H1 (cell line): Measurements from ENCODE around the gene FAM241B. TPM values are rescaled to one million over a fixed set of nuclear protein-coding genes. Genes with fewer than 3 reads are reported as not detected.

ENCODE experiments used
- CTCF ChIA-PET: fragments of 300-600 bp; sonication (Branson Sonifier 250); formaldehyde crosslinking; loops from one replicate; lab custom pipeline; 2021; ENCODE audit not compliant: partially characterized antibody; lab: Charles Lee
- POLR2A ChIA-PET: fragments of 300-600 bp; sonication (Branson Sonifier 250); formaldehyde crosslinking; loops from one replicate; lab custom pipeline; 2021; ENCODE audit warnings: inconsistent platforms; ENCODE audit not compliant: partially characterized antibody; lab: Charles Lee
- DNase-seq, 2 experiments: peaks; one replicate each; pipeline versions ENCODE4 v3.0.0 to v3.0.0-alpha.2; 2010 to 2022; ENCODE audit warnings: low spot score in 2 of 2, low read depth in 1 of 2, mixed read lengths in 1 of 2
- FAIRE-seq: peaks from 2 replicates; lab custom pipeline; 2011; peaks lifted over from hg19 to GRCh38; lab: Jason Lieb, UNC
- H2AFZ ChIP-seq: 2 replicates; pipeline ENCODE4 v1.8.1; 2012; ENCODE audit warnings: low read length, inconsistent platforms
- H2AK5ac ChIP-seq: 2 replicates; pipeline ENCODE4 v1.6.1; 2013; ENCODE audit warnings: low read depth, low read length
- H2BK120ac ChIP-seq: replicated peaks from 2 replicates; pipeline ENCODE3; 2013; ENCODE audit warnings: low read depth, low read length, inconsistent platforms
- H2BK12ac ChIP-seq: 2 replicates; pipeline ENCODE4 v1.6.1; 2013; ENCODE audit warnings: low read depth, low read length
- H2BK15ac ChIP-seq: 2 replicates; pipeline ENCODE4 v1.6.1; 2013; ENCODE audit warnings: low read length
- H2BK20ac ChIP-seq: 2 replicates; pipeline ENCODE4 v1.6.1; 2013; ENCODE audit warnings: low read length
- H2BK5ac ChIP-seq: 2 replicates; pipeline ENCODE4 v1.6.1; 2013; ENCODE audit warnings: low read depth, low read length
- H3K14ac ChIP-seq: 2 replicates; pipeline ENCODE4 v1.6.1; 2013; ENCODE audit warnings: inconsistent platforms; ENCODE audit not compliant: insufficient read length
- H3K18ac ChIP-seq: 2 replicates; pipeline ENCODE4 v1.6.1; 2013; ENCODE audit warnings: low read length; ENCODE audit errors: extremely low read depth
- H3K23ac ChIP-seq: 2 replicates; pipeline ENCODE4 v1.6.1; 2013; ENCODE audit warnings: inconsistent platforms; ENCODE audit not compliant: insufficient read length
- H3K23me2 ChIP-seq: 2 replicates; pipeline ENCODE4 v1.6.1; 2013; ENCODE audit warnings: low read depth, low read length
- H3K27ac ChIP-seq: 2 replicates; pipeline ENCODE4 v1.6.1; 2011; ENCODE audit warnings: low read depth, low read length, inconsistent platforms
- H3K27me3 ChIP-seq, 4 experiments: replicated peaks in 1 of 4; 1 replicate in 1 of 4; 2 replicates in 3 of 4; pipeline versions ENCODE4 v1.6.1 to v1.8.1; 2011 to 2013; ENCODE audit warnings: low read length in 3 of 4, mild to moderate bottlenecking in 3 of 4, inconsistent platforms in 2 of 4, mixed read lengths in 2 of 4, moderate library complexity in 1 of 4; ENCODE audit not compliant: control insufficient read depth in 3 of 4, insufficient read depth in 3 of 4; ENCODE audit errors: extremely low read depth in 1 of 4
- H3K36me3 ChIP-seq, 4 experiments: 2 replicates each; pipeline versions ENCODE4 v1.6.1 to v1.8.1; 2011 to 2013; ENCODE audit warnings: mild to moderate bottlenecking in 4 of 4, low read length in 3 of 4, moderate library complexity in 2 of 4, control low read depth in 1 of 4, inconsistent platforms in 1 of 4; ENCODE audit not compliant: insufficient read depth in 4 of 4, control insufficient read depth in 2 of 4
- H3K4ac ChIP-seq: replicated peaks from 2 replicates; pipeline ENCODE3; 2013; ENCODE audit warnings: low read length, low read depth, mixed read lengths, inconsistent platforms; ENCODE audit not compliant: insufficient read length
- H3K4me1 ChIP-seq, 4 experiments: replicated peaks in 1 of 4; 1 replicate in 1 of 4; 2 replicates in 3 of 4; pipeline versions ENCODE4 v1.6.1 to v1.8.1; 2011 to 2013; ENCODE audit warnings: low read length in 3 of 4, inconsistent platforms in 2 of 4, mixed read lengths in 1 of 4; ENCODE audit not compliant: insufficient read depth in 4 of 4, control insufficient read depth in 3 of 4
- H3K4me2 ChIP-seq, 2 experiments: 2 replicates each; pipeline versions ENCODE4 v1.6.1 to v1.8.1; 2011 to 2013; ENCODE audit warnings: low read depth in 2 of 2, low read length in 2 of 2, control low read depth in 1 of 2, inconsistent platforms in 1 of 2, mild to moderate bottlenecking in 1 of 2; ENCODE audit not compliant: insufficient read depth in 1 of 2
- H3K4me3 ChIP-seq, 4 experiments: fragments of 200-600, 300-600 bp in 1 of 4; sonication (generic), shearing (Covaris generic), sonication (Bioruptor Twin) in 1 of 4; 2 replicates each; pipeline versions ENCODE4 v1.5.1 to v1.8.1; 2011 to 2016; ENCODE audit warnings: low read length in 4 of 4, low read depth in 3 of 4, control low read depth in 2 of 4, inconsistent platforms in 2 of 4, mild to moderate bottlenecking in 2 of 4, mixed read lengths in 1 of 4, moderate library complexity in 1 of 4; ENCODE audit not compliant: insufficient read depth in 2 of 4; ENCODE audit errors: extremely low read depth in 1 of 4
- H3K56ac ChIP-seq: replicated peaks from 2 replicates; pipeline ENCODE3; 2013; ENCODE audit warnings: low read depth, mild to moderate bottlenecking, mixed read lengths, low read length, inconsistent platforms; ENCODE audit not compliant: insufficient read length
- H3K79me1 ChIP-seq: 2 replicates; pipeline ENCODE4 v1.6.1; 2013; ENCODE audit warnings: low read depth, low read length, control low read depth
- H3K79me2 ChIP-seq, 2 experiments: 2 replicates each; pipeline versions ENCODE4 v1.6.1 to v1.8.1; 2012 to 2013; ENCODE audit warnings: low read length in 2 of 2, mild to moderate bottlenecking in 2 of 2, inconsistent platforms in 1 of 2; ENCODE audit not compliant: insufficient read depth in 2 of 2, control insufficient read depth in 1 of 2
- H3K9ac ChIP-seq, 4 experiments: replicated peaks in 1 of 4; 1 replicate in 1 of 4; 2 replicates in 3 of 4; pipeline versions ENCODE4 v1.6.1 to v1.8.1; 2011 to 2013; ENCODE audit warnings: low read depth in 3 of 4, low read length in 3 of 4, control low read depth in 2 of 4, mild to moderate bottlenecking in 2 of 4, moderate library complexity in 2 of 4, inconsistent platforms in 1 of 4; ENCODE audit errors: extremely low read depth in 1 of 4
- H3K9me3 ChIP-seq, 2 experiments: 2 replicates each; pipeline versions ENCODE4 v1.6.1 to v1.8.1; 2012 to 2013; ENCODE audit warnings: mild to moderate bottlenecking in 2 of 2, moderate library complexity in 2 of 2, control low read depth in 1 of 2, inconsistent platforms in 1 of 2, low read depth in 1 of 2, low read length in 1 of 2, mixed read lengths in 1 of 2; ENCODE audit not compliant: insufficient read depth in 2 of 2
- H4K20me1 ChIP-seq, 2 experiments: replicated peaks in 1 of 2; 2 replicates each; pipeline versions ENCODE3 to v1.8.1; 2011 to 2013; ENCODE audit warnings: inconsistent platforms in 2 of 2, low read length in 2 of 2, mild to moderate bottlenecking in 1 of 2; ENCODE audit not compliant: insufficient read depth in 2 of 2, control insufficient read depth in 1 of 2
- H4K5ac ChIP-seq: 2 replicates; pipeline ENCODE4 v1.6.1; 2013; ENCODE audit warnings: low read length, low read depth, mixed read lengths, inconsistent platforms; ENCODE audit not compliant: insufficient read length
- H4K8ac ChIP-seq: 2 replicates; pipeline ENCODE4 v1.8.0; 2013; ENCODE audit warnings: mild to moderate bottlenecking, moderate library complexity, low read length, inconsistent platforms; ENCODE audit not compliant: insufficient read depth; ENCODE audit errors: extremely low read depth
- H4K91ac ChIP-seq: replicated peaks from 2 replicates; pipeline ENCODE3; 2013; ENCODE audit warnings: low read length, mixed read lengths, inconsistent platforms; ENCODE audit not compliant: insufficient read length
- CBX5 ChIP-seq: fragments of 300-800, 300-1000 bp; sonication (generic); IDR thresholded peaks from 2 replicates; pipeline ENCODE4 v1.7.1; 2016; ENCODE audit warnings: antibody characterized with exemption, low read length, low read depth
- CBX8 ChIP-seq: fragments of 300-800, 300-1000 bp; sonication (generic); IDR thresholded peaks from 2 replicates; pipeline ENCODE4 v1.7.1; 2016; ENCODE audit warnings: low read depth, low read length, borderline replicate concordance
- CHD2 ChIP-seq: IDR thresholded peaks from 2 replicates; pipeline ENCODE4 v1.6.1; 2012; ENCODE audit warnings: low read length, improper control_type of control experiment
- CREB1 ChIP-seq: IDR thresholded peaks from 2 replicates; pipeline ENCODE4 v1.6.1; 2012; ENCODE audit warnings: inconsistent platforms
- GABPA ChIP-seq: IDR thresholded peaks from 2 replicates; pipeline ENCODE4 v1.6.1; 2011; ENCODE audit warnings: mild to moderate bottlenecking, low read length, moderate library complexity, borderline replicate concordance; ENCODE audit not compliant: insufficient read depth
- HDAC6 ChIP-seq: IDR thresholded peaks from one replicate; pipeline ENCODE4 v1.7.1; 2012; ENCODE audit warnings: low read depth, mild to moderate bottlenecking, inconsistent platforms, low read length, moderate library complexity
- JUN ChIP-seq: IDR thresholded peaks from 2 replicates; pipeline ENCODE4 v1.6.1; 2011; ENCODE audit warnings: low read depth, mild to moderate bottlenecking, improper control_type of control experiment, low read length
- KDM1A ChIP-seq: fragments of 200-600, 300-600 bp; sonication (generic); IDR thresholded peaks from 2 replicates; pipeline ENCODE4 v1.7.1; 2016; ENCODE audit warnings: mild to moderate bottlenecking, low read length, borderline replicate concordance
- NANOG ChIP-seq: IDR thresholded peaks from 2 replicates; pipeline ENCODE4 v1.6.1; 2011; ENCODE audit warnings: low read length, low read depth, mild to moderate bottlenecking, inconsistent platforms; ENCODE audit not compliant: insufficient read depth, poor library complexity, severe bottlenecking
- NRF1 ChIP-seq: IDR thresholded peaks from 2 replicates; pipeline ENCODE4 v1.6.1; 2011; ENCODE audit warnings: mild to moderate bottlenecking, low read depth, low read length, improper control_type of control experiment
- POLR2A ChIP-seq, 2 experiments: IDR thresholded peaks; 1 replicate in 1 of 2; 2 replicates in 1 of 2; pipeline ENCODE4 v1.6.1; 2011; ENCODE audit warnings: low read depth in 2 of 2, low read length in 2 of 2, mild to moderate bottlenecking in 2 of 2; ENCODE audit errors: control extremely low read depth in 1 of 2
- POLR2AphosphoS5 ChIP-seq: IDR thresholded peaks from 2 replicates; pipeline ENCODE4 v1.6.1; 2011; ENCODE audit warnings: low read depth, low read length
- SUZ12 ChIP-seq: fragments of 200-600 bp; sonication (generic); IDR thresholded peaks from 2 replicates; pipeline ENCODE4 v1.6.1; 2012; ENCODE audit warnings: mild to moderate bottlenecking, inconsistent platforms, low read length, moderate library complexity, mixed read lengths
- TEAD4 ChIP-seq: IDR thresholded peaks from 2 replicates; pipeline ENCODE4 v1.6.1; 2012; ENCODE audit warnings: low read depth, low read length, inconsistent platforms, mixed read lengths
- YY1 ChIP-seq: IDR thresholded peaks from 2 replicates; pipeline ENCODE4 v1.6.1; 2011; ENCODE audit warnings: low read depth, mild to moderate bottlenecking, low read length
- WGBS, 2 experiments: shearing (Covaris generic) in 1 of 2; methylation state at CpG; one replicate each; pipeline versions ENCODE4 v1.1.6 to v1.1.7; 2013 to 2015; ENCODE audit warnings: low lambda C conversion rate in 2 of 2, mixed read lengths in 2 of 2, inconsistent platforms in 1 of 2, low coverage in 1 of 2, missing lambda C conversion rate in 1 of 2; ENCODE audit not compliant: insufficient replicate concordance in 2 of 2, insufficient coverage in 1 of 2, insufficient read length in 1 of 2; ENCODE audit errors: extremely low coverage in 1 of 2, missing lambda C conversion rate in 1 of 2; 5-methylcytosine and 5-hydroxymethylcytosine counted together
- polyA plus RNA-seq, 7 experiments: library from polyadenylated mRNA; depleted of rRNA in 3 of 7; stranded (reverse) in 5 of 7; unstranded in 2 of 7; fragments of >200 nt in 5 of 7; fragments of 200-250 nt in 2 of 7; gene quantifications; 1 replicate in 5 of 7; 2 replicates in 1 of 7; 4 replicates in 1 of 7; pipeline versions ENCODE4 v1.2.1 to v1.2.3, GENCODE V29; 2011 to 2013; ENCODE audit warnings: missing spikeins in 2 of 7, mixed read lengths in 2 of 7
- total RNA-seq: library from RNA; stranded (reverse); fragmentation: NEBNext Ultra II Directional; extraction: Animal tissue kit (Norgen Biotek cat#: 25700); gene quantifications from 2 replicates; pipeline ENCODE4 v1.2.1, GENCODE V29; 2021

The FAM241B gene
- total and polyA plus RNA-seq, 2 of the 8 experiments (the other 6 are each of a cell fraction or from before 2014, with no cell fraction given): 19.3 to 30.1 TPM

- no peak for FAIRE-seq
- no peak overlapping the region for H2AK5ac ChIP-seq
- no peak overlapping the region for H3K56ac ChIP-seq
- H3K79me1 ChIP-seq: no peaks in the 10 kb centered on the region
- CTCF ChIA-PET: interaction anchor here (0.8 to 59.4 kb wide), 7 partner anchors 6 to 248 kb away, joined by 3 to 1374 read pairs (median 992); partner anchors contain the start of gene TACR2
- DNase-seq: no peak
- no peaks in the 10 kb centered on the region for H3K9me3 ChIP-seq
- peaks cover 0 to 26% (median 13%) of the 10 kb centered on the region in 4 experiments; a peak in 6 of 7 replicates for H3K4me1 ChIP-seq
- peaks cover 0 to 3% (median 0%) of the 10 kb centered on the region in 4 experiments; a peak in 4 of 7 replicates for H3K27me3 ChIP-seq
- no peak overlapping the region for H2BK5ac ChIP-seq
- H3K9ac ChIP-seq: no peak overlapping the region
- no peak overlapping the region for H3K4me2 ChIP-seq
- no peak overlapping the region for H2BK120ac ChIP-seq
- TF ChIP-seq YY1 (no peak), NRF1 (no peak), CBX5 (no peak), NANOG (no peak), TEAD4 (no peak), POLR2A (IDR thresholded peaks at IDR 0.05; ENCODE audit: control extremely low read depth in 1 of 2, low read depth in 2 of 2, low read length in 2 of 2) (no peak), POLR2AphosphoS5 (no peak), GABPA (no peak), CBX8 (no peak), CREB1 (no peak), CHD2 (no peak), HDAC6 (no peak), JUN (no peak), SUZ12 (no peak), KDM1A (no peak)
- TF ChIP-seq, all 59 proteins: peak for 0
- H2BK20ac ChIP-seq: no peak overlapping the region
- no peak overlapping the region for H2AFZ ChIP-seq
- H3K27ac ChIP-seq: no peak overlapping the region
- H4K91ac ChIP-seq: no peak overlapping the region
- H3K4me3 ChIP-seq: no peak overlapping the region
- no peak overlapping the region for H2BK15ac ChIP-seq
- no peaks in the 10 kb centered on the region for H3K79me2 ChIP-seq
- no peak overlapping the region for H3K23ac ChIP-seq
- no peak overlapping the region for H3K18ac ChIP-seq
- H4K20me1 ChIP-seq: no peaks in the 10 kb centered on the region
- no peaks in the 10 kb centered on the region for H3K23me2 ChIP-seq
- no peak overlapping the region for H3K14ac ChIP-seq
- H3K36me3 ChIP-seq: no peaks in the 10 kb centered on the region
- no peak overlapping the region for H4K8ac ChIP-seq
- no peak overlapping the region for H2BK12ac ChIP-seq
- 86% methylated on average over 5 of the region's 5 CpGs; no CpG with 5 or more reads in 1 of the 2 experiments for WGBS, 2 experiments
- no peak overlapping the region for H4K5ac ChIP-seq
- POLR2A ChIA-PET: interaction anchor here (1.2 kb wide), 1 partner anchor 29 kb away, joined by 3 read pairs; no protein-coding TSS in a partner anchor
- H3K4ac ChIP-seq: no peak overlapping the region
Measured at GRCh38 chr10:69656742-69657269, 26.8 kb downstream of the FAM241B start.
